GM13977 (cell line): ENCODE results near the gene LRRC25.

Experiments used
- DNase-seq: peaks from one replicate; pipeline ENCODE4 v3.0.0; 2012; ENCODE audit warnings: low spot score
- in situ Hi-C: fragments of 300-500 bp; cut with MboI; formaldehyde crosslinking; loops from one replicate; pipeline ENCODE4 v1.12.0; 2022; ENCODE audit warnings: low sequenced_read_pairs, low pct_unique_long_range_greater_than_20kb, mixed read lengths, inconsistent platforms; ENCODE audit not compliant: unreplicated experiment
- TF ChIP-seq, protein P1 (sequence below): IDR thresholded peaks from 2 replicates; pipeline ENCODE4 v1.5.1; 2012; ENCODE audit warnings: mild to moderate bottlenecking, control low read depth; ENCODE audit not compliant: insufficient read depth; ENCODE audit errors: extremely low read depth, missing control alignments

Gene LRRC25

DNA sequence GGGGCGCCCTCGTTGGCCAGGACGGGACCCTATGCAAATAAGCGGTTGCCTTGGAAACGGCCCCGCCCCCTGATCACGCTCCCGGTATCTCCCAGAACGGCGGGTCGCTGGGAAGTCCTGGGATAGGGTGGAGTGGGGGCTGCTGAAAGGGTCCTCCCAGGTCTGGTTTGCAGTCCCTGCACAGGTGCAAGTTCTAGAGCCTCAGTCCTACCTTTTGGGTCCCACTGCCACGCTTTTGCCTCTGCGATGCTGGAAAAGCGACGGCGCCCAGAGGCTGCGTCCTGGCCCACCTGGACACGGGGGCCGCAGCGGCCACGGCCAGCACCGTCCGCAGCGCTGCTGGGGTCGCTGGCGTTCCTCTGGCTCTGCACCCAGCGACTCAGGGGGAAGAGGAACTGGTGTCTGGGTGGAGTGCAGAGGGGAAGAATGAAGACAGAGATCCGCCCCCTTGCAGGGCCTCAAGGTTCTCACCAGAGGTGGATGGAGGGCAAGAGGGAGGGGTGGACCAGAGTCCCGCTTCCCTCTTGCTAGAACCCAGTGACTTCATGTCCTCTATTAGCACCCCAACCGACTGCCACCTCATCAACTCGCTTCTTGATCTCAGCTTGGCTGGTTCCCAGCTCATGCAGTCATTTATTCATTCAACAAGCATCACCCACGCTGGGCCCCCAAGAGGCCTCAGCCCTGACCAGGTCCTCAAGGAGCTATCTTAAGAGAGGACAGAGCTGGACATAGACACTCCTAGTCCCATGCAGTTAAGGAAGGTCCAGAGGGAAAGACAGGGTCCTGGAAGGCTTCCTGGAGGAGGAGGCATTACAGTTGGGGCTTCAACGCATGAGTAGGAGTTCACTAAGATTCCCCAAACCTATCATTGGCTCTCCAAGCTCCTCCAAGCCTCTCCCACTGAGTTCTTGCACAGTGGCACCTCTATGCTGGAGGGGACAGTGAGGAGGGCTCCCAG lies at the start of gene LRRC25:
Gene LRRC25, minus strand, starts transcription at position 381 of the 961 bp plus-strand sequence. CDS start 659 bp downstream, outside the sequence.
- in situ Hi-C loops: no loop called here
- DNase-seq: peak; percentile 70

DNA sequence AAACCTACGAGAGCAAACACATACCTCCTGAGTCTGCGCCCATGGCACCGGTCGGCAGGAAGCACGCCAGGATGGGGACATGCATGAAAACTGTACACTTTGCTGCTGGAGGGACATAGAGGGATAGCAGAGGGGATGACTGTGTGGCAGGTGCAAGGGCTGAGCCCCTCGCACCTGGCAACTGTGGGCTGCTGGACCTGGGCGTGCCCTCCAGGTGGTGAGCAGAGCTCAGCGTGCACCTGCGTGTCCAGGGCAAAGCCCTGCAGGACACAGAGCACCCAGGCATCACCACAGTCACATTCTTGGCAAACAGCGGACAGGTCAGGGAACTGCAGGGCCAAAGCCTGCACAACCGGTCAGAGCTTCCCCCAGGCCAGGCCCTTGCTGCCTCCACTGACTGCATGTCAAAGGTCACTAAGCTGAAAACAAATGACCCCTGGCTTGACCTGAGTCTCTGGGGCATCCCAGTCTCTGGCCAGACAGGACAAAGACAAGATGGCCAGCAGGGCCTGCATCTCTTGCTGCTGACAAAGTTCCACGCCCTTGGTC lies 49.5 kb upstream of the LRRC25 start:
- in situ Hi-C loops: no loop called here
- TF ChIP-seq, protein P1, sequence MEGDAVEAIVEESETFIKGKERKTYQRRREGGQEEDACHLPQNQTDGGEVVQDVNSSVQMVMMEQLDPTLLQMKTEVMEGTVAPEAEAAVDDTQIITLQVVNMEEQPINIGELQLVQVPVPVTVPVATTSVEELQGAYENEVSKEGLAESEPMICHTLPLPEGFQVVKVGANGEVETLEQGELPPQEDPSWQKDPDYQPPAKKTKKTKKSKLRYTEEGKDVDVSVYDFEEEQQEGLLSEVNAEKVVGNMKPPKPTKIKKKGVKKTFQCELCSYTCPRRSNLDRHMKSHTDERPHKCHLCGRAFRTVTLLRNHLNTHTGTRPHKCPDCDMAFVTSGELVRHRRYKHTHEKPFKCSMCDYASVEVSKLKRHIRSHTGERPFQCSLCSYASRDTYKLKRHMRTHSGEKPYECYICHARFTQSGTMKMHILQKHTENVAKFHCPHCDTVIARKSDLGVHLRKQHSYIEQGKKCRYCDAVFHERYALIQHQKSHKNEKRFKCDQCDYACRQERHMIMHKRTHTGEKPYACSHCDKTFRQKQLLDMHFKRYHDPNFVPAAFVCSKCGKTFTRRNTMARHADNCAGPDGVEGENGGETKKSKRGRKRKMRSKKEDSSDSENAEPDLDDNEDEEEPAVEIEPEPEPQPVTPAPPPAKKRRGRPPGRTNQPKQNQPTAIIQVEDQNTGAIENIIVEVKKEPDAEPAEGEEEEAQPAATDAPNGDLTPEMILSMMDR: no peak
- DNase-seq: no peak

More for the DNA sequence above, at the start of gene LRRC25:
- TF ChIP-seq, protein P1: no peak

DNA sequence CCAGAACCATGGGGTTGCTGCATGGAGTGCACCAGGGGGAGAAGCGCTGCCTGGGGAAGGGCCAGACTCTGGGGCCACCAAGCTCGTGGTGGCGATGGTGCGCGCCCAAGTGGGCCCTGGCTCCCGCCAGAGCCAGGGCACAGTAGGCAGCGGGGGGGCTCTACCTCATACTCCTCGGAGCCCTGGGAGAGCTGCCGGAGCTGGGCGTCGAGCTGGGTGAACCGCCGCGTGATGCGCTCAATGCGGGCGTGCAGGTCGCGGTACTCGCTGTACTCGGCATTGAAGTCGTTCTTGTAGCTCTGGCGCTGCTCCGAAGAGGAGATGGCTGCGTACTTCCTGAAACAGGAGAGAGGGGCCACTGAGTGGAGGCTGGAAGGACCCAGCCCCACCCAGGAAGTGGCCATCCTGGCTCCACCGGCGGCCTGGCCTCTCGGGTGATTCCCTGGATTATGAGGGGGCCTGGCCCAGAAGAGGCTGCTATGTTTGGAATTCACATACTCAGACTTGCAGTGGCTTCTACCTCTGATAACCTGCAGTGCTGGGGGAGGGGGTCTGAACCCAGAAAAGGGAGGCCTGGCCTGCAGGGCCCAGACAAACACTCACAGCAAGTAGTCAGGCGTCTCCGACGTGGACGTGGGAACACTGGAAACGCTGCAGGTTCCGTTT lies 48.9 kb upstream of the LRRC25 start:
- no peak for DNase-seq
- in situ Hi-C loops: no loop called here
- TF ChIP-seq, protein P1: no peak

DNA sequence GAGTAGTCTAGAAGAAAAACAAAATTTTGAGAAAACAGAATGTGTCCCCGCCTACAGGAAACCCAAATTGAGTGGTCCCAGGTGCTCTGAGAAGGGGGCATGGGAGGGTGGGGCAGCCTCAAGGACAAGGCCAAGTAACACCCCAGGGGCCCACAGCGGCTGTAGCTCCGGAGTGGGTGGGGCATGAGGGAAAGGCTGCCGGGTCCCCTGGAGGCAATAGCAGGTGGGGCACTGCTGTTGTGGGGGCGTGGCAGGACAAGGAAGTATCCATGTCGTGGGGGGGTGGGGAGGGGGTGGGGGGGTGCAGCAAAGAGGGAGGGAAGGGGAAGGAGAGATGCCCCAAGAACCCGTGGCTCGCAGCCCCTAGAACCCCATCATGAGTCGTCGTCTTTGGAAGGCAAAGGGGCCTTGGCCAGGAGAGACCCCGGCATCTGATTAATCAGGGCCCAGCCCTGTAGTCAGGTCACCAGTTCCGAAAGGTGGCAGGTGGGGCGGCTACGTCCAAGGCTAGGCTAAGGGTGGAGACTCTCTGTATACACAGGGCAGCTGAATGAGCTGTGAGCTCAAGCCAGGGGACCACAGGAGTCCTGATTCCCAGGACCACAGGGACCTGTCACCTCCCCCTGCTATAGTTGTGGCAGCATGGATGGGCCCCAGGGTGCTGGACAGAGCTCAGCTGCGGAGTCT lies 48.0 kb upstream of the LRRC25 start:
- TF ChIP-seq, protein P1: no peak
- in situ Hi-C loops: no loop called here
- no peak for DNase-seq

DNA sequence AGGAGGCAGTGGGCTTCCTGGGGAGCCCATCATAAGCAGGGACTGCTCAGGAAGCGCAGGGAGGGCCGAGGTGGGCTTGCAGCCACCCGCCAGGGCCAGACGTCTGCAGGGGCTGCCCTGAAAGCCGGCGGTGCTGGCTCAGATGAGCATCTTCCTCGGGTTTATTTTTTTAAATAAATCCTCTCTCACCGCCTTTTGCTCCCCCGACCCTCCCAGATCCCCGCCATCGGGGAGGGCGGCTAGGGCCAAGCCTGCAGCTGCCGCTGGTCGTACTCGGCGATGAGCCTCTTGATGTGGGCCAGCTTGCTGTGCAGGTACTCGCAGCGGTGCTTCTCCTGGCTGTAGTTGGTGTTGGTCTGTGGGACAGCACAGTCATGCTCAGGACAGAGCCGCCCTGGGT lies 47.1 kb upstream of the LRRC25 start:
- no peak for DNase-seq
- TF ChIP-seq, protein P1: no peak
- in situ Hi-C loops: no loop called here

DNA sequence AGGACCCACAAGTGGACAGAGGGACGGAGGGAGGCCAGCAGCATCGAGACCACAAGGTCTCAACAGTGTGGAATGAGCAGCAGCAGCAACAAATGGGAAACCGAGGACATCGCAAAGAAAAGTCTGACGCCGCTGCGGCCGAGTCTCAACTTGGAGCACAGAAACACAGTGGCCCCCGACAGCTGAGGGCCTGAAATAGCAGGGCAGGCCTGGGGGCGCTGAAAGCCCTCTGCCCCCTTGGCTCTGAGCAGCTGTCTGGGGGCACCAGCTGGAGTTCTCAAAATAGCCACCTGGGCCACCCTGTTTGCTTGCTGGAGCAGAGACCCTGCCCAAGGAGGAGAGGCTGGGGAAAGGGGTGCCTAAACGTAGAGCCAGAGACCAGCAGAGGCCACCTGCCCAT lies 46.4 kb upstream of the LRRC25 start:
- in situ Hi-C loops: no loop called here
- no peak for DNase-seq
- TF ChIP-seq, protein P1: no peak
